Calu3 (cell line): ENCODE results near the gene PIK3C2G. TPM values are rescaled to one million over a fixed set of nuclear protein-coding genes. Genes with fewer than 3 reads are reported as not detected.
A peak's percentile ranks its signal among the peaks of the same experiment; 100 is the strongest.

Source experiments
- BruUV-seq: library from RNA; stranded (reverse); fragments of 400-500 nt; replicated peaks from 2 replicates; lab custom pipeline; 2021; lab: Mats Ljungman, UMichigan
- CTCF ChIA-PET: fragments of 300-600 bp; sonication (Branson Sonifier 250); formaldehyde crosslinking; loops from one replicate; lab custom pipeline; 2022; ENCODE audit warnings: antibody characterized with exemption; lab: Charles Lee
- DNase-seq: peaks from one replicate; pipeline ENCODE4 v3.0.0; 2022
- H3K27ac Mint-ChIP-seq: one replicate; pipeline ENCODE4 v1.8.0; 2022; ENCODE audit warnings: mixed read lengths; ENCODE audit not compliant: unreplicated experiment
- H3K27me3 Mint-ChIP-seq: one replicate; pipeline ENCODE4 v1.8.0; 2022; ENCODE audit warnings: mixed read lengths; ENCODE audit not compliant: unreplicated experiment
- H3K36me3 Mint-ChIP-seq: one replicate; pipeline ENCODE4 v1.8.0; 2022; ENCODE audit warnings: mild to moderate bottlenecking, moderate library complexity, mixed read lengths; ENCODE audit not compliant: insufficient read depth, unreplicated experiment
- H3K4me1 Mint-ChIP-seq: one replicate; pipeline ENCODE4 v1.8.0; 2022; ENCODE audit warnings: mild to moderate bottlenecking, low read depth, mixed read lengths; ENCODE audit not compliant: unreplicated experiment
- H3K4me3 Mint-ChIP-seq: one replicate; pipeline ENCODE4 v1.8.0; 2022; ENCODE audit warnings: mild to moderate bottlenecking, low read depth, moderate library complexity, mixed read lengths; ENCODE audit not compliant: unreplicated experiment
- H3K9me3 Mint-ChIP-seq: one replicate; pipeline ENCODE4 v1.8.0; 2022; ENCODE audit warnings: low read depth, mixed read lengths; ENCODE audit not compliant: unreplicated experiment
- intact Hi-C: fragments of 100-400 bp; cut with micrococcal nuclease; formaldehyde crosslinking; loops from one replicate; pipeline ENCODE4 v1.10.0; 2022; ENCODE audit not compliant: unreplicated experiment
- total RNA-seq: library from RNA; stranded (reverse); gene quantifications from 2 replicates; pipeline ENCODE4 v1.2.3, GENCODE V29; 2022
- TF ChIP-seq, protein P1 (sequence below): fragments of 200-600 bp; IDR thresholded peaks from one replicate; pipeline ENCODE4 v1.8.0; 2022; ENCODE audit warnings: antibody characterized with exemption; ENCODE audit not compliant: unreplicated experiment

PIK3C2G gene
- total RNA-seq, 1 experiment from 2014 or later: 24.0 TPM

DNA sequence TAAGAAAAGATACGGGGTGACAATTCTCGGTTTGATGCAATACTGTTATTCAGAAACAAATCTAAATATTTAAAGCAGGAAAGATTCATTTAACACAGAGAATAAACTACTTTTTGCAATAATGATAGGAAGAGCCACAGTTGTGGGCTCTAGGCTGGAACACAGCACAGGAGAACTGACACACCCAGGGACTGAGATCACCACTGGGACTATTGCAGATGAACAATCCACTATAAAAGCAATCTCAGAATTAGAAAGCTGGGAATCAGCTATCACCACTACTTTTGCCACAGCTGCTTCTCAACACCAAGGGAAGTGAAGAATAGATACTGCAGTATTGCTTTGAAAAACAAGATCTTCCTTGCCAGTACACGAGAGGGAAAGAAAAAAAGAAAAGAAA, 4.1 kb upstream of the PIK3C2G start:
- Mint-ChIP-seq H3K9me3 (no peaks in the 10 kb centered on the region), H3K27ac (peak overlapping the region; percentile 85), H3K4me3 (peak overlapping the region; percentile 52), H3K36me3 (peaks cover 41% of the 10 kb centered on the region), H3K4me1 (peaks cover 37% of the 10 kb centered on the region), H3K27me3 (no peaks in the 10 kb centered on the region)
- TF ChIP-seq, protein P1, sequence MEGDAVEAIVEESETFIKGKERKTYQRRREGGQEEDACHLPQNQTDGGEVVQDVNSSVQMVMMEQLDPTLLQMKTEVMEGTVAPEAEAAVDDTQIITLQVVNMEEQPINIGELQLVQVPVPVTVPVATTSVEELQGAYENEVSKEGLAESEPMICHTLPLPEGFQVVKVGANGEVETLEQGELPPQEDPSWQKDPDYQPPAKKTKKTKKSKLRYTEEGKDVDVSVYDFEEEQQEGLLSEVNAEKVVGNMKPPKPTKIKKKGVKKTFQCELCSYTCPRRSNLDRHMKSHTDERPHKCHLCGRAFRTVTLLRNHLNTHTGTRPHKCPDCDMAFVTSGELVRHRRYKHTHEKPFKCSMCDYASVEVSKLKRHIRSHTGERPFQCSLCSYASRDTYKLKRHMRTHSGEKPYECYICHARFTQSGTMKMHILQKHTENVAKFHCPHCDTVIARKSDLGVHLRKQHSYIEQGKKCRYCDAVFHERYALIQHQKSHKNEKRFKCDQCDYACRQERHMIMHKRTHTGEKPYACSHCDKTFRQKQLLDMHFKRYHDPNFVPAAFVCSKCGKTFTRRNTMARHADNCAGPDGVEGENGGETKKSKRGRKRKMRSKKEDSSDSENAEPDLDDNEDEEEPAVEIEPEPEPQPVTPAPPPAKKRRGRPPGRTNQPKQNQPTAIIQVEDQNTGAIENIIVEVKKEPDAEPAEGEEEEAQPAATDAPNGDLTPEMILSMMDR: no peak
- intact Hi-C loops: loop anchor here (2.0 to 10.0 kb wide), 2 partner anchors 50 to 878 kb away; no protein-coding TSS in a partner anchor
- no TSS peak for BruUV-seq
- DNase-seq: no peak
- CTCF ChIA-PET: interaction anchor here (1.2 to 1.4 kb wide), 2 partner anchors 10 to 48 kb away, joined by 3 to 5 read pairs; no protein-coding TSS in a partner anchor

DNA sequence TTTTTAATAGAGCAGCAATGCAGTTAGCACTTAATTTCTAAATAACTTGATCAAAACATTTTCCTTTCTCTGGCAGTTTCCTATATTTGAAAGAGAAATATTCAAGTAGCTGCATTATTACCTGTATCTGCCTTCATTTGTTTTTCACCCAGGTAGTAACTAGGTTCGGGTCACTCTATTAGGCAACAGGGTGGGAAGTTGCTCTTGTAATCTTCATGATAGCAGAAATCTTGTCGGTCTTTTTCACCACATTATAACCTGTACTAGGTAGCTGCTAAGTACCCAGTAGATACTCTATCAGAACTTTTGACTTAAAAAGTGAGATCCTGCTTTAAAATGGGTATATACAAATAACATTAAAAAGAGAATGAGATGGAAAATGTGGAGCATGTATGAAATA, 2.4 kb upstream of the PIK3C2G start:
- no peak for DNase-seq
- CTCF ChIA-PET: interaction anchor here (0.8 to 2.0 kb wide), 2 partner anchors 13 to 109 kb away, joined by 3 to 6 read pairs; no protein-coding TSS in a partner anchor
- Mint-ChIP-seq H3K4me1 (peaks cover 37% of the 10 kb centered on the region), H3K36me3 (peaks cover 38% of the 10 kb centered on the region), H3K27ac (peak overlapping the region; percentile 99), H3K27me3 (no peaks in the 10 kb centered on the region), H3K4me3 (peak overlapping the region; percentile 53), H3K9me3 (no peaks in the 10 kb centered on the region)
- no TSS peak for BruUV-seq
- intact Hi-C loops: loop anchor here (10.0 kb wide), 1 partner anchor 876 kb away; no protein-coding TSS in a partner anchor
- TF ChIP-seq, protein P1: no peak

DNA sequence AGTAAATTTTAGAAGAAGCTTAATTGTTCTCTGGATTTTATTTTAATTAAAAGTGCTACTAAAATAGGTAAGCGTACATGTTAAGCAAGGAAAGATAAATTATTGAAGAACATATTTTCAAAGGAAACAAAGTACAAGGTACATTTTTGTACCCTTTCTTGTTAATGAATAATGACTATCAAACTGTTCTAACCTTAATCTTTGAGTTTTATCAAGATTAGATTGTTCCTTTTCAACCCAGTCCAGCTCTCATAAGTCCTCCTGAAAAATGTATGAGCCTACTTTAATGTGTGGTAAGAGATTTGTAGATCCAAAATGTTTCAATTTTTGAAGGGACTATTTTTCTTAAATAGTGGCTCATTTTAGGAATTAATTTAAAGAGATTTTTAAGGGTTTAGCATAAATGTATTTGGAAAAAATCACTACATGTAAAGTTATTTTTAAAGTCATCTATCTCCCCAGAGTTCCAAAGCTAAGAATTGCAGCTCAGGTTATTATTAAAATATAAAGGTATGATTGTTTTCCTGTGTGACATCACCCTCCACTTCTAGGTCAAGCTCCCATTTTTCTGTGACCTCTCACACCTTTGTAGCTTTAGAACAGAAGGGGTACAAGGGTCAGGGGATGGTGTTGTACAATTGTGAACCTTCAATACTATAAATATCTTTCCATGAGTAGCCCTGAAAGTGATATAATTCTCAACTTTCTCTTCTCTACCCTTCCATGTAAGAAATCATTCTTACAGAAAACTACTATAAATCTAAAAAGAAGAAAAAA, 1.2 kb upstream of the PIK3C2G start:
- no TSS peak for BruUV-seq
- H3K9me3 Mint-ChIP-seq: no peaks in the 10 kb centered on the region
- TF ChIP-seq, protein P1: no peak
- no peak for DNase-seq
- H3K27ac Mint-ChIP-seq: peak overlapping the region; percentile 99
- CTCF ChIA-PET: interaction anchor here (2.0 kb wide), 1 partner anchor 14 kb away, joined by 6 read pairs; no protein-coding TSS in a partner anchor
- H3K36me3 Mint-ChIP-seq: peaks cover 50% of the 10 kb centered on the region
- intact Hi-C loops: loop anchor here (10.0 kb wide), 1 partner anchor 875 kb away; no protein-coding TSS in a partner anchor
- no peaks in the 10 kb centered on the region for H3K27me3 Mint-ChIP-seq
- H3K4me3 Mint-ChIP-seq: peak overlapping the region; percentile 53
- peaks cover 37% of the 10 kb centered on the region for H3K4me1 Mint-ChIP-seq

DNA sequence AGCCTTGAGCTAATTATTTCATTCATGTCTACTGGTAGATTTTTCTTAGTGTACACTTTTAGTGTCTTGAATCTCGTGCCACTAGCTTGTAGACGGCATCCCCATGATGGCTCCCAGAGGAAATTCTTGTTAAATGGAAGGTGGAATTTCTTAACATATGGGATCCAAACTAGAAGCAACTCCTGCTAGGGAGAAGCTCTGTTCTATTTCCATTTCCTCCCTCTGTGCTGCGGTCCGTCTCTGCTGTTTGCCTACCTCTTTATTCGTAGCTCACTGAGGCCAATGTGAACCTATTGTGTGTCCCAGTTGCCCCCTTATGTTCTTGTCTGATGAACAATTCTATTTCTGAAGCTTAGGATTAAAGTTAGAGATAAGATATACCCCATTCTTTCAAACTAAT, 588 bp downstream of the PIK3C2G start:
- Mint-ChIP-seq H3K27ac (peak overlapping the region; percentile 99), H3K27me3 (no peaks in the 10 kb centered on the region), H3K4me3 (peak overlapping the region; percentile 70), H3K36me3 (peaks cover 57% of the 10 kb centered on the region), H3K4me1 (peaks cover 27% of the 10 kb centered on the region), H3K9me3 (no peaks in the 10 kb centered on the region)
- intact Hi-C loops: no loop called here
- no TSS peak for BruUV-seq
- CTCF ChIA-PET: interaction anchor here (0.7 to 2.4 kb wide), 8 partner anchors 12 to 258 kb away, joined by 3 to 10 read pairs (median 5); no protein-coding TSS in a partner anchor
- TF ChIP-seq, protein P1: no peak
- DNase-seq: no peak
